C4-2B (cell line): ENCODE results near the gene SETD4.

ENCODE experiments used
- H3K27ac ChIP-seq: fragments of 450-650 bp; 2 replicates; pipeline ENCODE4 v1.5.1; 2017
- CTCF ChIP-seq: fragments of 450-650 bp; conservative IDR thresholded peaks from 2 replicates; pipeline ENCODE4 v1.5.1; 2017; ENCODE audit warnings: mild to moderate bottlenecking
- ZFX ChIP-seq: fragments of 450-650 bp; IDR thresholded peaks from 2 replicates; pipeline ENCODE4 v1.6.1; 2017

The SETD4 gene

GRCh38 chr21:36087362-36088138 is 27.2 kb upstream of the SETD4 start:
- TF ChIP-seq CTCF (no peak), ZFX (no peak)
- H3K27ac ChIP-seq = no peak overlapping the region

GRCh38 chr21:36082237-36082664 is 21.9 kb upstream of the SETD4 start:
- no peak overlapping the region for H3K27ac ChIP-seq
- no peak for TF ChIP-seq ZFX
- TF ChIP-seq CTCF = no peak

- TF ChIP-seq CTCF (no peak), ZFX (no peak)
- no peak overlapping the region for H3K27ac ChIP-seq
These were observed 20.1 kb upstream of the SETD4 start for GRCh38 chr21:36080386-36080785.

- TF ChIP-seq CTCF (no peak), ZFX (no peak)
- H3K27ac ChIP-seq = no peak overlapping the region
These were observed 19.3 kb upstream of the SETD4 start for GRCh38 chr21:36079671-36080070.

- TF ChIP-seq CTCF = no peak
- TF ChIP-seq ZFX = no peak
- no peak overlapping the region for H3K27ac ChIP-seq
These were observed 18.8 kb upstream of the SETD4 start for GRCh38 chr21:36079010-36079649.

- H3K27ac ChIP-seq = no peak overlapping the region
- TF ChIP-seq ZFX (no peak), CTCF (no peak)
These were observed 17.4 kb upstream of the SETD4 start for GRCh38 chr21:36077758-36078157.

- TF ChIP-seq CTCF = no peak
- no peak for TF ChIP-seq ZFX
- no peak overlapping the region for H3K27ac ChIP-seq
These were observed 16.7 kb upstream of the SETD4 start for GRCh38 chr21:36076878-36077655.
